ENCODE results near the gene REEP3. TPM values are rescaled to one million over a fixed set of nuclear protein-coding genes. Genes with fewer than 3 reads are reported as not detected.

Gene REEP3, protein sequence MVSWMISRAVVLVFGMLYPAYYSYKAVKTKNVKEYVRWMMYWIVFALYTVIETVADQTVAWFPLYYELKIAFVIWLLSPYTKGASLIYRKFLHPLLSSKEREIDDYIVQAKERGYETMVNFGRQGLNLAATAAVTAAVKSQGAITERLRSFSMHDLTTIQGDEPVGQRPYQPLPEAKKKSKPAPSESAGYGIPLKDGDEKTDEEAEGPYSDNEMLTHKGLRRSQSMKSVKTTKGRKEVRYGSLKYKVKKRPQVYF
- 10 to 100 TPM; 20.8 to 22.1 TPM for total RNA-seq

DNA sequence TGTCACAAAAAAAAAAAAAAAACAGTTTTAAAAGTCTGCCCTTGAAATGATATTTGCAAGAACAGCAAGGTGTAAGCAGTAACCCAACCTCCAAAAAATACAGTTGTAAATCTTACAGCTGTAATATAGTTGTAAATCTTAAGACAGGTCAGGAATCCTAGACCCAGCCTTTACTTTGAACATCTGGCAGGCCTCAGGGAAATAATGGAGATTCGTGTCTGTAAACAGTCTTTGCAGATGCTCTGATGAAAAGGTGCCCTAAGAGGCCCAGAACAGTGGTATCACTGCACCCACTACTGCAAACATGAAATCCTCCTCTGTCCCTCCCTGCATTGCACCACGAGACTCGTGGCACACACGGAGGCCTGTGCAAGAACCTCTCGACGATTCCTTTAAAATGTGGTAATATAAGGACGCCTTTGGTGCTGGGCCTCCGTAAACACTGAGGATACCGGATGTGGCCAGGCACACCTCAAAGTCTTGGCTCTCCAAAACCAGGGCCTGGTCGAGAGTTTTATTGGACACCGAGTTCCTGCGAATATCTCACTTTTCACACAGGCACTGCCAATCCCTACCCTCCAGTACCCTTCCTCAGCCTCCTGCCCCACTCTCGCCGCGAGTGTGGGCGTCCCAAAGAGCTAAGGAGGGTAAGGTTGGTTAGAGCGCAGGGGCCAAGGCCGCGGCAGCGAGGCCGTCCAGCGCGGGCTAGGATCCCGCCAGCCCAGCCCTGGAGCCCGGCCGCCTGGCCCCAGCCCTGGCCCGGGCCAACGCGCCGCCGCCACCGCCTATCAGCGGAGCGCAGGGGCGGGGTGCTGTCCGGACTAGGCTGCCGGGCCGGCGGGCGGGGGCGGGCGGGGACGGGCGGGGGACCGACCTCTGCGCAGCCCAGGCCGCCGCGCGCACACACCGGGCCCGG, at the start of gene REEP3:
Gene REEP3 (plus strand): TSS at position 902 of the 916 bp plus-strand sequence. CDS start 145 bp downstream, outside the sequence.
- Histone ChIP-seq H3K4me1 (peaks cover 36% of the 10 kb centered on the region), H3K9me3 (no peaks in the 10 kb centered on the region), H3K36me3 (replicated peaks in 1 of 2; ENCODE audit: insufficient read depth in 1 of 2, low read depth in 2 of 2) (no peaks in the 10 kb centered on the region), H3K27ac (peak within 1 kb of the TSS; percentile 95 to 99 (median 98)), H3K4me3 (peak within 1 kb of the TSS; percentile 55 to 63), H3K27me3 (no peaks in the 10 kb centered on the region)
- peak; percentile 59 to 78 (median 72) for DNase-seq
- ATAC-seq = peak; percentile 86
- TF ChIP-seq, protein P1, sequence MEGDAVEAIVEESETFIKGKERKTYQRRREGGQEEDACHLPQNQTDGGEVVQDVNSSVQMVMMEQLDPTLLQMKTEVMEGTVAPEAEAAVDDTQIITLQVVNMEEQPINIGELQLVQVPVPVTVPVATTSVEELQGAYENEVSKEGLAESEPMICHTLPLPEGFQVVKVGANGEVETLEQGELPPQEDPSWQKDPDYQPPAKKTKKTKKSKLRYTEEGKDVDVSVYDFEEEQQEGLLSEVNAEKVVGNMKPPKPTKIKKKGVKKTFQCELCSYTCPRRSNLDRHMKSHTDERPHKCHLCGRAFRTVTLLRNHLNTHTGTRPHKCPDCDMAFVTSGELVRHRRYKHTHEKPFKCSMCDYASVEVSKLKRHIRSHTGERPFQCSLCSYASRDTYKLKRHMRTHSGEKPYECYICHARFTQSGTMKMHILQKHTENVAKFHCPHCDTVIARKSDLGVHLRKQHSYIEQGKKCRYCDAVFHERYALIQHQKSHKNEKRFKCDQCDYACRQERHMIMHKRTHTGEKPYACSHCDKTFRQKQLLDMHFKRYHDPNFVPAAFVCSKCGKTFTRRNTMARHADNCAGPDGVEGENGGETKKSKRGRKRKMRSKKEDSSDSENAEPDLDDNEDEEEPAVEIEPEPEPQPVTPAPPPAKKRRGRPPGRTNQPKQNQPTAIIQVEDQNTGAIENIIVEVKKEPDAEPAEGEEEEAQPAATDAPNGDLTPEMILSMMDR (IDR thresholded peaks at IDR 0.05) = no peak
- TF ChIP-seq POLR2A (IDR thresholded peaks at IDR 0.05) = peak in 2 of 3 donors; percentile 25 to 42
- intact Hi-C loops (cut with DNase I) = no loop called here
- 14 to 45% methylated on average over 18 to 39 of the region's 52 CpGs for WGBS, 2 donors

DNA sequence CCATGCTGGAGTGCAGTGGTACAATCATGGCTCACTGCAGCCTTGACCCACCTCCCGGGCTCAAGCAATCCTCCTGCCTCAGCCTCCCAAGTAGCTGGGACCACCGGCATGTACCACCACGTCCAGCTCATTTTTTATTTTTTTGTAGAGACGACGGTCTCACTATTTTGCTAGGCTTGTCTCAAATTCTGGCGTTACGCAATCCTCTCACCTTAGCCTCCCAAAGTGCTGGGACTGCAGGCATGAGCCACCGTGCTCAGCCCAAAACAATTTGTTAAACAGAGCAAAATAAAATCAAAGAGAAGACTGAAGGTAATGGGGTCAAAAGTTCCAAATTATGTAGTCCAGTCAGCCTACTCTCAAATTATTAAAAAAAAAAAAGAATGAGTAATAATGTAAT, 46.7 kb upstream of the REEP3 start:
- intact Hi-C loops (cut with DNase I) = no loop called here
- H3K4me3 ChIP-seq = no peak overlapping the region
- no peaks in the 10 kb centered on the region for H3K27me3 ChIP-seq
- no peak for TF ChIP-seq POLR2A (IDR thresholded peaks at IDR 0.05)
- TF ChIP-seq, protein P1 (IDR thresholded peaks at IDR 0.05) = no peak
- 95 to 97% methylated on average over 8 of the region's 8 CpGs for WGBS, 2 donors
- no peaks in the 10 kb centered on the region for H3K36me3 ChIP-seq (replicated peaks in 1 of 2; ENCODE audit: insufficient read depth in 1 of 2, low read depth in 2 of 2)
- H3K9me3 ChIP-seq = no peaks in the 10 kb centered on the region
- ATAC-seq (no peak), DNase-seq (no peak)
- no peaks in the 10 kb centered on the region for H3K4me1 ChIP-seq
- H3K27ac ChIP-seq = no peak overlapping the region

DNA sequence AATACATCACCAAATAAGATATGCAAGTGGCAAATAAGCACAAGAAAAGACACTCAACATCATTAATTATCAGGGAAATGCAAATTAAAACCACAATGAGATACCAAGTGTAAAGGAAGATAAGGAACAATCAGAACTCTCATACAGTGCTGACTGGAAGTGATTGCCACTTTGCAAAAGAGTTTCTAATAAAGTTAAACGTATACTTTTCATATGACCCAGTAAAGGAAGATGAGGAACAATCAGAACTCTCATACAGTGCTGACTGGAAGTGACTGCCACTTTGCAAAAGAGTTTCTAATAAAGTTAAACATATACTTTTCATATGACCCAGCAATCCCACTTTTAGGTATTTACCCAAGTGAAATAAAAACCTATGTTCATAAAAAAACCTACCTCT, 43.3 kb upstream of the REEP3 start:
- Histone ChIP-seq H3K9me3 (no peaks in the 10 kb centered on the region), H3K27ac (no peak overlapping the region), H3K36me3 (replicated peaks in 1 of 2; ENCODE audit: insufficient read depth in 1 of 2, low read depth in 2 of 2) (no peaks in the 10 kb centered on the region), H3K27me3 (no peaks in the 10 kb centered on the region), H3K4me3 (no peak overlapping the region), H3K4me1 (no peaks in the 10 kb centered on the region)
- DNase-seq = no peak
- TF ChIP-seq, protein P1 (IDR thresholded peaks at IDR 0.05) = no peak
- TF ChIP-seq POLR2A (IDR thresholded peaks at IDR 0.05) = no peak
- intact Hi-C loops (cut with DNase I) = no loop called here
- no peak for ATAC-seq
- 31 to 35% methylated on average over 1 of the region's 1 CpG for WGBS, 2 donors

DNA sequence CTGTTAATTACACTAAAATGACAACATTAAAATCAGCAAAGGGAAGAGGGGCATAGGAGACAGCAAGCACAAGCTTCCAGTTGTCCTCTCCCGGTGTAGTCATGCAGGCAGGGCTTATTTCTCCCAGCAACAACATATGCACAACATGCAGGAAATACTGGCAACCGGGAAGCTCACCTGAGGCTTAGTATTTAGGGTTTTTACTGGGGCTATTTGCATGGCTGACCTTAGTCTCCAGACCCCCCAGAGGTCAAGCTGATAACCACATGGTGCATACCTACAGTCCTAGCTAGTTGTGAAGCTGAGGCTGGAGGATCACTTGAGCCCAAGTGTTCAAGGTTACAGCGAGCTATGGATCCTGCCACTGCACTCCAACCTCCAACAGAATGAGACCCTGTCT, 42.6 kb upstream of the REEP3 start:
- Histone ChIP-seq H3K9me3 (no peaks in the 10 kb centered on the region), H3K27ac (no peak overlapping the region), H3K4me1 (no peaks in the 10 kb centered on the region), H3K4me3 (no peak overlapping the region), H3K27me3 (no peaks in the 10 kb centered on the region), H3K36me3 (replicated peaks in 1 of 2; ENCODE audit: insufficient read depth in 1 of 2, low read depth in 2 of 2) (no peaks in the 10 kb centered on the region)
- WGBS, 2 donors = 80 to 87% methylated on average over 3 of the region's 3 CpGs
- no peak for DNase-seq
- ATAC-seq = no peak
- intact Hi-C loops (cut with DNase I) = no loop called here
- TF ChIP-seq, protein P1 (IDR thresholded peaks at IDR 0.05) = no peak
- TF ChIP-seq POLR2A (IDR thresholded peaks at IDR 0.05) = no peak

Data from body of pancreas (tissue), 4 donors.